ENCODE measurements around the gene RASA3. TPM values are rescaled to one million over a fixed set of nuclear protein-coding genes. Genes with fewer than 3 reads are reported as not detected.

RASA3 gene
- total RNA-seq, 2 experiments from 2014 or later, result 28.9 to 32.3 TPM

GRCh38 chr13:114097212-114097892 is 35.1 kb downstream of the RASA3 start:
- no peak for DNase-seq
- ChIA-PET CTCF (no interaction called here), POLR2A (no interaction called here)
- ATAC-seq, result no peak
- TF ChIP-seq CTCF (IDR thresholded peaks at IDR 0.05), result no peak
- intact Hi-C loops (cut with micrococcal nuclease), result no loop called here
- peaks cover 23% of the 10 kb centered on the region for H3K36me3 Mint-ChIP-seq (ENCODE audit: low read depth)
- H3K27me3 Mint-ChIP-seq, result no peaks in the 10 kb centered on the region
- H3K4me1 Mint-ChIP-seq (ENCODE audit: low read depth), result peaks cover 72% of the 10 kb centered on the region
- H3K9me3 Mint-ChIP-seq, result peaks cover 15% of the 10 kb centered on the region
- H3K4me3 Mint-ChIP-seq, result no peak overlapping the region
- peak overlapping the region; percentile 86 for H3K27ac Mint-ChIP-seq

GRCh38 chr13:114096811-114097211 is 35.6 kb downstream of the RASA3 start:
- peaks cover 69% of the 10 kb centered on the region for H3K4me1 Mint-ChIP-seq (ENCODE audit: low read depth)
- H3K36me3 Mint-ChIP-seq (ENCODE audit: low read depth), result peaks cover 28% of the 10 kb centered on the region
- POLR2A ChIA-PET, result interaction anchor here (2.0 kb wide), 1 partner anchor 29 kb away, joined by 9 read pairs; no protein-coding TSS in a partner anchor
- H3K27ac Mint-ChIP-seq, result peak overlapping the region; percentile 86
- CTCF ChIA-PET, result no interaction called here
- intact Hi-C loops (cut with micrococcal nuclease), result no loop called here
- H3K4me3 Mint-ChIP-seq, result no peak overlapping the region
- DNase-seq, result no peak
- no peaks in the 10 kb centered on the region for H3K27me3 Mint-ChIP-seq
- no peak for ATAC-seq
- TF ChIP-seq CTCF (IDR thresholded peaks at IDR 0.05), result no peak
- peaks cover 21% of the 10 kb centered on the region for H3K9me3 Mint-ChIP-seq

- Mint-ChIP-seq H3K27ac (peak overlapping the region; percentile 86), H3K4me1 (ENCODE audit: low read depth) (peaks cover 69% of the 10 kb centered on the region), H3K4me3 (no peak overlapping the region), H3K9me3 (peaks cover 28% of the 10 kb centered on the region), H3K36me3 (ENCODE audit: low read depth) (peaks cover 36% of the 10 kb centered on the region), H3K27me3 (no peaks in the 10 kb centered on the region)
- DNase-seq, result no peak
- intact Hi-C loops (cut with micrococcal nuclease), result no loop called here
- TF ChIP-seq CTCF (IDR thresholded peaks at IDR 0.05), result no peak
- ChIA-PET POLR2A (interaction anchor here (1.0 to 2.0 kb wide), 2 partner anchors 9 to 29 kb away, joined by 3 to 9 read pairs; no protein-coding TSS in a partner anchor), CTCF (interaction anchor here (0.9 to 1.4 kb wide), 2 partner anchors 30 to 35 kb away, joined by 3 read pairs; no protein-coding TSS in a partner anchor)
- ATAC-seq, result no peak
Measured at GRCh38 chr13:114096031-114096485, 36.4 kb downstream of the RASA3 start.

- peaks cover 38% of the 10 kb centered on the region for H3K36me3 Mint-ChIP-seq (ENCODE audit: low read depth)
- ChIA-PET CTCF (interaction anchor here (0.9 to 1.4 kb wide), 3 partner anchors 29 to 127 kb away, joined by 3 read pairs; no protein-coding TSS in a partner anchor), POLR2A (interaction anchor here (0.7 to 2.0 kb wide), 3 partner anchors 9 to 34 kb away, joined by 3 to 9 read pairs (median 3); no protein-coding TSS in a partner anchor)
- no peak overlapping the region for H3K4me3 Mint-ChIP-seq
- H3K27ac Mint-ChIP-seq, result peak overlapping the region; percentile 86
- no peak for DNase-seq
- peak; percentile 14 for ATAC-seq
- intact Hi-C loops (cut with micrococcal nuclease), result no loop called here
- peaks cover 70% of the 10 kb centered on the region for H3K4me1 Mint-ChIP-seq (ENCODE audit: low read depth)
- TF ChIP-seq CTCF (IDR thresholded peaks at IDR 0.05), result no peak
- no peaks in the 10 kb centered on the region for H3K27me3 Mint-ChIP-seq
- peaks cover 33% of the 10 kb centered on the region for H3K9me3 Mint-ChIP-seq
Measured at GRCh38 chr13:114095486-114095885, 36.9 kb downstream of the RASA3 start.

- H3K27me3 Mint-ChIP-seq, result no peaks in the 10 kb centered on the region
- H3K4me1 Mint-ChIP-seq (ENCODE audit: low read depth), result peaks cover 64% of the 10 kb centered on the region
- H3K9me3 Mint-ChIP-seq, result peaks cover 35% of the 10 kb centered on the region
- DNase-seq, result no peak
- no peak for TF ChIP-seq CTCF (IDR thresholded peaks at IDR 0.05)
- H3K27ac Mint-ChIP-seq, result peak overlapping the region; percentile 70
- intact Hi-C loops (cut with micrococcal nuclease), result no loop called here
- POLR2A ChIA-PET, result interaction anchor here (1.0 to 1.4 kb wide), 3 partner anchors 13 to 28 kb away, joined by 3 to 4 read pairs (median 3); no protein-coding TSS in a partner anchor
- peaks cover 45% of the 10 kb centered on the region for H3K36me3 Mint-ChIP-seq (ENCODE audit: low read depth)
- CTCF ChIA-PET, result no interaction called here
- no peak overlapping the region for H3K4me3 Mint-ChIP-seq
- ATAC-seq, result no peak
Measured at GRCh38 chr13:114093118-114093517, 39.3 kb downstream of the RASA3 start.

All from activated CD8-positive, alpha-beta T cell treated with anti-CD3 and anti-CD28 coated beads for 36 hours (primary cell).